ENCODE results near the gene ELFN1. TPM values are rescaled to one million over a fixed set of nuclear protein-coding genes. Genes with fewer than 3 reads are reported as not detected.

The ELFN1 gene
- total RNA-seq, 4 donors from 2014 or later, result 0.12 to 1.0 (median 0.46) TPM

DNA sequence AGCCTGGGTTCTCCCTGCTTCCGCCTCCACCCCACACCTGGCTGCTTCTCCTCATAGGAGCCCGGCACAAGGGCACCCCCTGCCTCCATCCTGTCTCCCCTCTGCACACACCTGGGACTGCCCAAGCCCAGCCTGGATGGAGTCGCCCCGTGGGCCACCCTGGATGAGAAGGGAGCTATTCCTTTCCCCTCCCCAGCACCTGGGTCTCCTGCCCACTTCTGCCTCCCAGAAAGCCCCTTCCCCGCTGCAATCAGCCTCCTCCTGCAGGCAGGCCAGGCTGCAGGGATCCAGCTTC, 45.2 kb downstream of the ELFN1 start:
- peaks cover 4 to 10% of the 10 kb centered on the region in 2 donors for H3K4me1 ChIP-seq
- H3K9me3 ChIP-seq, result no peaks in the 10 kb centered on the region
- H3K4me3 ChIP-seq, result no peak overlapping the region
- no peaks in the 10 kb centered on the region for H3K27me3 ChIP-seq
- in situ Hi-C loops (cut with MboI; ENCODE audit: low sequenced_read_pairs in 4 of 4), result no loop called here
- H3K36me3 ChIP-seq, result no peaks in the 10 kb centered on the region
- H3K27ac ChIP-seq, result no peak overlapping the region
- ATAC-seq (no peak), DNase-seq (no peak)
- no peak for TF ChIP-seq POLR2A (IDR thresholded peaks at IDR 0.05)
- TF ChIP-seq, protein P1, sequence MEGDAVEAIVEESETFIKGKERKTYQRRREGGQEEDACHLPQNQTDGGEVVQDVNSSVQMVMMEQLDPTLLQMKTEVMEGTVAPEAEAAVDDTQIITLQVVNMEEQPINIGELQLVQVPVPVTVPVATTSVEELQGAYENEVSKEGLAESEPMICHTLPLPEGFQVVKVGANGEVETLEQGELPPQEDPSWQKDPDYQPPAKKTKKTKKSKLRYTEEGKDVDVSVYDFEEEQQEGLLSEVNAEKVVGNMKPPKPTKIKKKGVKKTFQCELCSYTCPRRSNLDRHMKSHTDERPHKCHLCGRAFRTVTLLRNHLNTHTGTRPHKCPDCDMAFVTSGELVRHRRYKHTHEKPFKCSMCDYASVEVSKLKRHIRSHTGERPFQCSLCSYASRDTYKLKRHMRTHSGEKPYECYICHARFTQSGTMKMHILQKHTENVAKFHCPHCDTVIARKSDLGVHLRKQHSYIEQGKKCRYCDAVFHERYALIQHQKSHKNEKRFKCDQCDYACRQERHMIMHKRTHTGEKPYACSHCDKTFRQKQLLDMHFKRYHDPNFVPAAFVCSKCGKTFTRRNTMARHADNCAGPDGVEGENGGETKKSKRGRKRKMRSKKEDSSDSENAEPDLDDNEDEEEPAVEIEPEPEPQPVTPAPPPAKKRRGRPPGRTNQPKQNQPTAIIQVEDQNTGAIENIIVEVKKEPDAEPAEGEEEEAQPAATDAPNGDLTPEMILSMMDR (IDR thresholded peaks at IDR 0.05 in 4 of 5, conservative IDR thresholded peaks at IDR 0.05 in 1 of 5), result no peak
- intact Hi-C loops (cut with DNase I; ENCODE audit: low total_unique reads), result no loop called here

DNA sequence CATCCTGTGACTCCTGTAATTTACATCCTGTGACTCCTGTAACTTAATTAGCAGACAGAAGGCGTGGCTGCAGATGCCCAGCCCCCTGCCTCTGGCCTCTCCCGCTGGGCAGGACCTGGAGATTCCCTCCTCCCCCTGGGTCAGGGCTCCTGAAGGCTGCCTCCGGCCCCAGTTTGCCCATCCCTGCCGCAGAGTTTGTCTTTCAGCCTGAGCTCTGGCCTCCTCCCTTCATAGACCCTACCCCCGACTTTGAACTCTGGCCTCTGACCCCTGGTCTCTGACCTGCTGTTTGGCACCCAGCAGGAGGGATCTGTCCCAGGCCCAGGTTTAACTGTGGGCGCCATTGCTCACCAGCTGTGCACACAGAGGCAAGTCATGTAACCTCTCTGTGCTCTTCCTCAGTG, 45.6 kb downstream of the ELFN1 start:
- in situ Hi-C loops (cut with MboI; ENCODE audit: low sequenced_read_pairs in 4 of 4) (no loop called here), intact Hi-C loops (cut with DNase I; ENCODE audit: low total_unique reads) (no loop called here)
- no peak overlapping the region for H3K4me3 ChIP-seq
- no peaks in the 10 kb centered on the region for H3K27me3 ChIP-seq
- no peaks in the 10 kb centered on the region for H3K9me3 ChIP-seq
- DNase-seq (no peak), ATAC-seq (no peak)
- H3K4me1 ChIP-seq, result peaks cover 4 to 10% of the 10 kb centered on the region in 2 donors
- H3K36me3 ChIP-seq, result no peaks in the 10 kb centered on the region
- no peak for TF ChIP-seq POLR2A (IDR thresholded peaks at IDR 0.05)
- TF ChIP-seq, protein P1 (IDR thresholded peaks at IDR 0.05 in 4 of 5, conservative IDR thresholded peaks at IDR 0.05 in 1 of 5), result no peak
- no peak overlapping the region for H3K27ac ChIP-seq

DNA sequence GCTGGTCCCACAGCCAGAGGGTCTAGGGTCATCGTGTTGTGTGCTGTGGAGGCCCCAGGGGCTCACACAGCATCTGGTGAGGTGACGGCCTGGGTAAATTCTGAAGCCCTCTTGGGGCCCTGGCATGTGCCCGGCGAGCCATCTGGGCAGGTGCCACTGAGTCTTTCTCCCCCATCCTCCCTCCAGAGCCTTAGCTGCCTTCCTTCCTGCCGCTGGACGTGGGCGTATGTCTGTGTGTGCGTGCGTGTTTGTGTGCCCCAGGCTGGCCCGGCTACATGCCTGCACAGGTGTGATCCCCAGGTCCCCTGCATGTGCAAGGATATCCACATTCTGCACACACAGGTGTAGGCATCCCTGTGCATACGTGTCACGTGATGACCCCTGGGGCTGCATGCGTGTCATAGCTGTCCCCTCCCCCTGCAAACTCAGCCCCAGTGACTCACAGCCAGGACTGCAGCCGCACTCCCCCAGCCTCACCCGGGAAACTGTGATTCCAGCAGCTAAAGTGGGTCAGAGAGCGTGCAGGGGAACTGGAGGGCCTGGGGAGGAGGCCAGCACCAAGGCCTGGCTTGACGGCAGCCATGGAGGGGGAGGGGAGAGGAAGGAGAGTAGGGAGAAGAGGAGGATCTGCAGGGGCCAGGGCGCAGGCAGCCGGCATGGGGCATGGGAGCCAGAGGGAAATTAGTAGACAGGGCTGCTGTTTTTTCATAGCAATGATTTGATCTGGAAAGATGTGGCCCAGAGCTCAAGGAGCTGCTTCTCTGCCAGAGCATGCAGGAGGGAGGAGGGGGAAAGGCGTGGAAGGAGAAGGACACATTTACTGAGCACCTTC, 46.4 kb downstream of the ELFN1 start:
- peaks cover 4 to 10% of the 10 kb centered on the region in 2 donors for H3K4me1 ChIP-seq
- H3K27me3 ChIP-seq, result no peaks in the 10 kb centered on the region
- no peak for ATAC-seq
- no peaks in the 10 kb centered on the region for H3K9me3 ChIP-seq
- no peak overlapping the region for H3K4me3 ChIP-seq
- TF ChIP-seq, protein P1 (IDR thresholded peaks at IDR 0.05 in 4 of 5, conservative IDR thresholded peaks at IDR 0.05 in 1 of 5), result no peak
- no peak for TF ChIP-seq POLR2A (IDR thresholded peaks at IDR 0.05)
- no peaks in the 10 kb centered on the region for H3K36me3 ChIP-seq
- no peak overlapping the region for H3K27ac ChIP-seq
- no peak for DNase-seq
- in situ Hi-C loops (cut with MboI; ENCODE audit: low sequenced_read_pairs in 4 of 4), result no loop called here
- intact Hi-C loops (cut with DNase I; ENCODE audit: low total_unique reads), result no loop called here

DNA sequence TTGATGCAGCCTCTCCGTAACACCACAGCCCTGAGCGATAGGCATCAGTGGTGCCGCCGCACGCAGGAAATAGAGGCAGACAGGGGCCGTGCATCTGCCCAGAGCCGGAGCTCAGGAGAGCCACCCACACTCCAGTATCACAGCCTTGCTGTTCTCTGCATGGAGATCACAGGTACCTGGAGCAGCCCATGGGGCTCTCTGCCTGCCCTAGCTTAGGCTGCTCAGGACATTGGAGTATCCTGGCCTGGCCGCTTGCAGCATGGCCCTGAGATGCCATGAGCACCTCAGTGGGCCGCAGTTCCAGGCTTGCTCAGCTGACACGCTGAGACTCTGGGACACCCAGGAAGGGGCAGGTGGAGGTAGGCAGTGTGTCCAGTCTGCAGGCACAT, 47.0 kb downstream of the ELFN1 start:
- intact Hi-C loops (cut with DNase I; ENCODE audit: low total_unique reads), result no loop called here

More for the DNA sequence above, 47.0 kb downstream of the ELFN1 start:
- peaks cover 4 to 10% of the 10 kb centered on the region in 2 donors for H3K4me1 ChIP-seq
- H3K36me3 ChIP-seq, result no peaks in the 10 kb centered on the region
- DNase-seq, result no peak
- no peak overlapping the region for H3K4me3 ChIP-seq
- H3K27me3 ChIP-seq, result no peaks in the 10 kb centered on the region
- TF ChIP-seq POLR2A (IDR thresholded peaks at IDR 0.05), result no peak
- TF ChIP-seq, protein P1 (IDR thresholded peaks at IDR 0.05 in 4 of 5, conservative IDR thresholded peaks at IDR 0.05 in 1 of 5), result no peak
- no peak overlapping the region for H3K27ac ChIP-seq
- H3K9me3 ChIP-seq, result no peaks in the 10 kb centered on the region
- no peak for ATAC-seq
- in situ Hi-C loops (cut with MboI; ENCODE audit: low sequenced_read_pairs in 4 of 4), result no loop called here

Data from gastrocnemius medialis (tissue), 4 donors.